Measurements from ENCODE around the gene GMPS. TPM values are rescaled to one million over a fixed set of nuclear protein-coding genes. Genes with fewer than 3 reads are reported as not detected.
"Not testable (repeated sequence)": the region's sequence is repeated elsewhere in the genome, so short reads cannot be mapped to it uniquely, and the experiment has no call there.

GMPS gene
- 10 to 100 TPM; 29.3 to 38.7 (median 31.0) TPM for total RNA-seq
- 10 to 100 TPM in 1 of 2 donors, 1 to 10 TPM in 1; 8.0 to 12.6 TPM for polyA plus RNA-seq

DNA sequence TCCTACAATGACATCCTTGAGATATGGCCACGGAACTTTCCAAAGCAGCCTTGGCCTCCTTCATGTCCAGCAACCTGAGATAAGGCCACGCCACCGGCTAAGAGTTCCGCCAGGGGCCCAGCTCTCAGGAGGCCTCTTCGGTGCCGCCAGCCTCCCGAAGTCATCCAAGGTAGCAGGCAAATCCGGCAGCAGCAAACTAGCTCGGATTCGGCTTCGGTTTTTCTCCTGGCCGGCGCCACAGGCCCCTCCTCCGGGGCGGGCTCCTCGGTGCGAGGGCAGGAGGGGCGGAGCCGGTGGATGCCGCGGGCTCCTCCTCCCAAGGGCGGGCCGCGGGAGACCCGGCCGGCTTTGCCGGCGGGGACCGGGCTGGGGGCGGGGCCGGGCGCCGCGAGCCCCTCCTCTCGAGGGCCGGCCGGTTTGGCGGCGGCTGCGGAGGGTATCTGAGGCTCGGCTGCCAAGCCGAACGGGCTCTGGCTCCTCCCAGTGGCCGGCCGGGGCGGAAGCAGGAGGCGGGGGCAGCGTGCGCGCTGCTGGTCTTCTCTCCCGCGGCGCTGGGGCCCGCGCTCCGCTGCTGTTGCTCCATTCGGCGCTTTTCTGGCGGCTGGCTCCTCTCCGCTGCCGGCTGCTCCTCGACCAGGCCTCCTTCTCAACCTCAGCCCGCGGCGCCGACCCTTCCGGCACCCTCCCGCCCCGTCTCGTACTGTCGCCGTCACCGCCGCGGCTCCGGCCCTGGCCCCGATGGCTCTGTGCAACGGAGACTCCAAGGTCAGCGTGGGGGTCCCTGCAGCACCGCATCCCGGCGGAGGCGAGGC lies at the start of gene GMPS:
Gene GMPS, plus strand, starts transcription at position 518 of the 812 bp plus-strand sequence. Its CDS starts 221 bp downstream, at position 739.
- no peak for FAIRE-seq
- H3K9me3 ChIP-seq: no peaks in the 10 kb centered on the region

DNA sequence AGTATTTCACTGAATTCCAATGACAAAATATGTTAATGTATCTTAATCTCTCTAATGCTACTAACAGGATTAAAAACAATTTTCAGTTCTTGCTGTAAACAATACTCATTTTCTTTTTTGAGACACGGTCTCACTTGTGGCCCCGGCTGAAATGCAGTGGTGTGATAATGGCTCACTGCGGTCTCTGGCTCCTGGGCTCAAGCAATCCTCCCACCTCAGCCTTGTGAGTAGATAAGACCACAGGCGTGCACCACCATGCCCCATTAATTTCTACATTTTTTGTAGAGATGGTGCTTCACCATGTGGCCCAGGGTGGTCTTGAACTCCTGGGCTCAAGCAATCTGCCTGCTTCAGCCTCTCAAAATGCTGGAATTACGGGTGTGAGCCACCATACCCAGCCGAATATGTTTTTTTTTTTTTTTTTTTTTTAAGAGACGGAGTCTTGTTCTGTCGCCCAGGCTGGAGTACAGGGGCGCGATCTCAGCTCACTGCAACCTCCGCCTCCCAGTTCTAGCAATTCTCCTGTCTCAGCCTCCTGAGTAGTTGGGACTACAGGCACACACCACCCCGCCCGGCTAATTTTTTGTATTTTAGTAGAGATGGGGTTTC lies 41.9 kb upstream of the GMPS start:
- H3K27me3 ChIP-seq; DNase-seq; H3K27ac ChIP-seq; H3K9me3 ChIP-seq; intact Hi-C loops (cut with DNase I); H3K4me1 ChIP-seq; FAIRE-seq; ATAC-seq; H3K4me3 ChIP-seq: not testable (repeated sequence)
- peaks cover 4 to 15% (median 8%) of the 10 kb centered on the region in 3 donors for H3K36me3 ChIP-seq
- WGBS, 2 donors: 94 to 96% methylated on average over 12 to 13 of the region's 13 CpGs

More for the DNA sequence above, at the start of gene GMPS:
- peak within 1 kb of the TSS; percentile 88 to 96 (median 96) for H3K27ac ChIP-seq
- intact Hi-C loops (cut with DNase I): no loop called here
- peak within 1 kb of the TSS; percentile 87 to 100 (median 92) for H3K4me3 ChIP-seq
- peaks cover 8 to 17% (median 12%) of the 10 kb centered on the region in 3 donors for H3K4me1 ChIP-seq
- DNase-seq: peak; percentile 93 to 98 (median 97)
- peak; percentile 92 to 97 (median 94) for ATAC-seq
- WGBS, 2 donors: 0 to 1% methylated on average over 31 to 83 of the region's 83 CpGs
- peak in 3 of 4 donors; percentile 10 to 42 (median 27) for TF ChIP-seq CTCF (IDR thresholded peaks at IDR 0.05)
- H3K27me3 ChIP-seq: no peaks in the 10 kb centered on the region
- no peaks in the 10 kb centered on the region for H3K36me3 ChIP-seq

- peak overlapping the region in 3 of 4 donors; percentile 19 to 59 (median 53) for H3K27ac ChIP-seq
- WGBS, 2 donors: 36 to 38% methylated on average over 9 of the region's 9 CpGs
- DNase-seq (peak; percentile 65 to 90 (median 84)), FAIRE-seq (no peak), ATAC-seq (peak; percentile 84 to 91 (median 90))
- peak overlapping the region in 1 of 4 donors; percentile 14 for H3K4me3 ChIP-seq
- H3K27me3 ChIP-seq: no peaks in the 10 kb centered on the region
- no peaks in the 10 kb centered on the region for H3K9me3 ChIP-seq
- intact Hi-C loops (cut with DNase I): no loop called here
- H3K36me3 ChIP-seq: no peaks in the 10 kb centered on the region
- no peak for TF ChIP-seq CTCF (IDR thresholded peaks at IDR 0.05)
- peaks cover 0 to 15% (median 0%) of the 10 kb centered on the region in 3 donors for H3K4me1 ChIP-seq
Measured at GRCh38 chr3:155835341-155836071, 34.9 kb upstream of the GMPS start.

DNA sequence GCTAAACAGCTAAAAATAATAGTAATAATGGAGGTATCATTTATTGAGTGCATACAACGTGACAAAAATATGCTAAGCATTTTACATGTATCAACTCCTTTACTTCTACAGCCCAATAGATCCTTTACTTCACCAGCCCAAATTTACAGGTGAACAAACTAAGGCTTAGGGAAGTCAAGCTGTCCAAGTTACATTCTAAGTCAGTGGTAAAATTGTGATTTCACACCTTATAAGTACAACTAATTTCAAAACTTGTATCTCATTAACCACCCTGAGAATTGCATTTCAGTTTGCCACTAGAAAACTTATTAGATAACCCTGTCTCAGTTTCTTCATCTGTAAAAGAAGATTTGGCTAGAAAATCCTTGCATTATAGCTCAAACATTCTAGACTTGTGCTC lies 26.9 kb upstream of the GMPS start:
- 35 to 36% methylated on average over 1 of the region's 1 CpG for WGBS, 2 donors
- Histone ChIP-seq H3K4me3 (no peak overlapping the region), H3K9me3 (no peaks in the 10 kb centered on the region), H3K27ac (peak overlapping the region in 2 of 4 donors; percentile 27 to 82), H3K4me1 (peaks cover 0 to 15% (median 0%) of the 10 kb centered on the region in 3 donors), H3K36me3 (no peaks in the 10 kb centered on the region), H3K27me3 (no peaks in the 10 kb centered on the region)
- ATAC-seq: no peak
- intact Hi-C loops (cut with DNase I): no loop called here
- FAIRE-seq: no peak
- no peak for DNase-seq
- TF ChIP-seq CTCF (IDR thresholded peaks at IDR 0.05): no peak

DNA sequence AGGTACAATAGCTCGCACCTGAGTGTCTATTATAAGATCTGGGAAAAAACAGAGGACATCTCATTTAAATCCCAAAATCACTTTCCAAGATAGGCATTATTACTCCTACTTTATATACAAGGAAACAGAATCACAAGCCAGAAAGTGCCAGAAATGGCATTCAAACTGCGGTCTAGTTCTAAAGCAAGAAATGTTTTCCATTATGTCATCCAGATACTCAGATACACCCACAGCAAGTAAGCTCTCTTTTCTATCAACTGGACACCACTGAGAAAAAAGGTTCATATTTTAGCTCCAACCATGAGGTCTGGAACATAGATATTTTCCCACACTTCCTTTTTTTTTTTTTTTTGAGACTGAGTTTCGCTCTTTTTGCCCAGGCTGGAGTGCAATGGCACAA lies 24.3 kb upstream of the GMPS start:
- DNase-seq: peak in 1 of 6 donors; percentile 44
- H3K4me1 ChIP-seq: peaks cover 0 to 28% (median 6%) of the 10 kb centered on the region in 3 donors
- no peak for FAIRE-seq
- no peaks in the 10 kb centered on the region for H3K36me3 ChIP-seq
- H3K4me3 ChIP-seq: peak overlapping the region in 1 of 4 donors; percentile 13
- H3K9me3 ChIP-seq: no peaks in the 10 kb centered on the region
- no peaks in the 10 kb centered on the region for H3K27me3 ChIP-seq
- no peak for TF ChIP-seq CTCF (IDR thresholded peaks at IDR 0.05)
- WGBS, 2 donors: 33 to 37% methylated on average over 2 to 3 of the region's 3 CpGs
- peak overlapping the region in 2 of 4 donors; percentile 72 to 82 for H3K27ac ChIP-seq
- peak; percentile 63 to 86 (median 80) for ATAC-seq
- intact Hi-C loops (cut with DNase I): no loop called here

All from pancreas (tissue), 10 donors.